Keratinocyte (primary cell): Measurements from ENCODE around the gene AKAP13. TPM values are rescaled to one million over a fixed set of nuclear protein-coding genes. Genes with fewer than 3 reads are reported as not detected.

Experiments used
- DNase-seq: peaks from one replicate; pipeline ENCODE4 v3.0.0-alpha.2; 2011; ENCODE audit warnings: low read depth, missing footprints, low spot score
- FAIRE-seq: peaks from 2 replicates; lab custom pipeline; 2011; peaks lifted over from hg19 to GRCh38; lab: Jason Lieb, UNC
- H2AFZ ChIP-seq: 2 replicates; pipeline ENCODE4 v1.6.0; 2012; ENCODE audit warnings: low read length, control low read depth, inconsistent platforms; ENCODE audit not compliant: control insufficient read depth
- H3K27ac ChIP-seq: 2 replicates; pipeline ENCODE4 v1.5.1; 2011; ENCODE audit warnings: low read length; ENCODE audit not compliant: control insufficient read depth, insufficient read depth
- H3K27me3 ChIP-seq: 3 replicates; pipeline ENCODE4 v1.6.0; 2011; ENCODE audit warnings: low read length; ENCODE audit not compliant: control insufficient read depth, insufficient read depth; ENCODE audit errors: extremely low read depth
- H3K36me3 ChIP-seq, 2 experiments: 2 replicates in 1 of 2; 3 replicates in 1 of 2; pipeline ENCODE4 v1.5.1; 2011; ENCODE audit warnings: low read length in 2 of 2, mild to moderate bottlenecking in 1 of 2; ENCODE audit not compliant: control insufficient read depth in 2 of 2, insufficient read depth in 2 of 2; ENCODE audit errors: extremely low read depth in 1 of 2
- H3K4me1 ChIP-seq: 3 replicates; pipeline ENCODE4 v1.5.1; 2011; ENCODE audit warnings: low read length; ENCODE audit not compliant: control insufficient read depth, insufficient read depth; ENCODE audit errors: extremely low read depth
- H3K4me2 ChIP-seq: 3 replicates; pipeline ENCODE4 v1.6.0; 2011; ENCODE audit warnings: low read depth, low read length; ENCODE audit not compliant: control insufficient read depth, insufficient read depth; ENCODE audit errors: extremely low read depth
- H3K4me3 ChIP-seq, 3 experiments: fragments of 200-600 bp in 1 of 3; sonication (generic) in 1 of 3; 2 replicates in 2 of 3; 3 replicates in 1 of 3; pipeline ENCODE4 v1.5.1; 2011 to 2016; ENCODE audit warnings: low read length in 3 of 3, mild to moderate bottlenecking in 3 of 3, control low read depth in 2 of 3, inconsistent platforms in 1 of 3, low read depth in 1 of 3, mixed read lengths in 1 of 3, mixed run types in 1 of 3, moderate library complexity in 1 of 3; ENCODE audit not compliant: control insufficient read depth in 2 of 3, insufficient read depth in 2 of 3; ENCODE audit errors: extremely low read depth in 1 of 3
- H3K79me2 ChIP-seq: 2 replicates; pipeline ENCODE4 v1.6.0; 2012; ENCODE audit warnings: low read length; ENCODE audit not compliant: control insufficient read depth, insufficient read depth
- H3K9ac ChIP-seq: 3 replicates; pipeline ENCODE4 v1.6.0; 2011; ENCODE audit warnings: low read length; ENCODE audit not compliant: control insufficient read depth, insufficient read depth; ENCODE audit errors: extremely low read depth
- H3K9me1 ChIP-seq: 3 replicates; pipeline ENCODE4 v1.6.0; 2011; ENCODE audit warnings: low read length; ENCODE audit not compliant: control insufficient read depth, insufficient read depth; ENCODE audit errors: extremely low read depth
- H3K9me3 ChIP-seq: 2 replicates; pipeline ENCODE4 v1.5.1; 2012; ENCODE audit warnings: low read depth, low read length; ENCODE audit not compliant: control insufficient read depth
- H4K20me1 ChIP-seq: 3 replicates; pipeline ENCODE4 v1.6.0; 2011; ENCODE audit warnings: low read length; ENCODE audit not compliant: control insufficient read depth, insufficient read depth; ENCODE audit errors: extremely low read depth
- EZH2 ChIP-seq: IDR thresholded peaks from one replicate; pipeline ENCODE4 v1.6.1; 2012; ENCODE audit warnings: inconsistent platforms, mild to moderate bottlenecking, low read length, moderate library complexity
- dilution Hi-C: fragments of 300-500 bp; cut with MboI; formaldehyde crosslinking; loops from one replicate; pipeline ENCODE4 v1.7.0; 2020; ENCODE audit warnings: low sequenced_read_pairs; ENCODE audit not compliant: extremely low pct_ligation_motif_present
- polyA plus RNA-seq, 5 experiments: library from polyadenylated mRNA; depleted of rRNA in 3 of 5; stranded (reverse) in 3 of 5; stranded (forward) in 1 of 5; unstranded in 1 of 5; fragments of >200 nt; gene quantifications; 1 replicate in 1 of 5; 2 replicates in 3 of 5; 3 replicates in 1 of 5; pipeline versions ENCODE4 v1.2.1 to v1.2.3, GENCODE V29; 2011 to 2012; ENCODE audit warnings: missing spikeins in 2 of 5, low read depth in 1 of 5, low replicate concordance in 1 of 5
- TF ChIP-seq, protein P1 (sequence below), 3 experiments: IDR thresholded peaks in 1 of 3; conservative IDR thresholded peaks in 1 of 3; optimal IDR thresholded peaks in 1 of 3; 2 replicates in 2 of 3; 3 replicates in 1 of 3; pipeline versions ENCODE3 to v1.5.1; 2011; ENCODE audit warnings: low read length in 3 of 3, mild to moderate bottlenecking in 3 of 3, moderate library complexity in 2 of 3, control low read depth in 1 of 3, inconsistent platforms in 1 of 3; ENCODE audit not compliant: insufficient read depth in 2 of 3; ENCODE audit errors: extremely low read depth in 1 of 3

AKAP13 gene
- polyA plus RNA-seq, 1 donor (not counting 4 experiments of a cell fraction or from before 2014, with no cell fraction given), result 16.7 TPM

DNA sequence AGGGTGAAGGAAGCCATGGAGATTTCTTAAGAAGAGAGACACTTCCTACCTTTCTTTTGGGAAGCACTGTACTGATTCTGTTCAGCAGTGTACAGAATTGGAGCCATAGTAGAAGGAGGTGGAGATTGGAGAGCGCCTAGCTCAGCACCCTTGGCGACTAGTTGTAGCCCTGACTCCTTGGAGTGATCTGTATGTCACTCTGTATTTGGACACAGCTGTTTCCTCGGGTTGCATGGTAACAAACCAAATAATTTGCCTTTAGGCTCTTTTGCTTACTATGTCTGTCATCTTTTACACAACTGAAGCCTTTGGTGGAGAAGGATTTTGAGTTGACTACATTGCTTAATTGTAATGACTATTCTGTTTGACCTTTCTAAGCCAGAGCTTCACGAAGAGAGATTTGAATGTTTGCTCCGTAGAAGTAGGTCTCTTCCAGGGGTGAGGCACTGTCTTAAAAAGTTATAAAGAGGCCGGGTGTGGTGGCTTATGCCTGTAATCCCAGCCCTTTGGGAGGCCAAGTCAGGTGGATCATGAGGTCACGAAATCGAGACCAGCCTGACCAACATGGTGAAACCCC is 77.1 kb downstream of the AKAP13 start:
- Histone ChIP-seq H3K9me1 (peaks cover 2% of the 10 kb centered on the region), H4K20me1 (no peaks in the 10 kb centered on the region), H2AFZ (no peak overlapping the region), H3K4me3 (no peak overlapping the region), H3K27ac (peak overlapping the region; percentile 42), H3K9ac (no peak overlapping the region), H3K4me2 (peak overlapping the region; percentile 4), H3K27me3 (no peaks in the 10 kb centered on the region), H3K4me1 (peaks cover 36% of the 10 kb centered on the region), H3K9me3 (no peaks in the 10 kb centered on the region), H3K36me3 (no peaks in the 10 kb centered on the region), H3K79me2 (peaks cover 68% of the 10 kb centered on the region)
- no peak for DNase-seq
- no peak for TF ChIP-seq EZH2
- TF ChIP-seq, protein P1, sequence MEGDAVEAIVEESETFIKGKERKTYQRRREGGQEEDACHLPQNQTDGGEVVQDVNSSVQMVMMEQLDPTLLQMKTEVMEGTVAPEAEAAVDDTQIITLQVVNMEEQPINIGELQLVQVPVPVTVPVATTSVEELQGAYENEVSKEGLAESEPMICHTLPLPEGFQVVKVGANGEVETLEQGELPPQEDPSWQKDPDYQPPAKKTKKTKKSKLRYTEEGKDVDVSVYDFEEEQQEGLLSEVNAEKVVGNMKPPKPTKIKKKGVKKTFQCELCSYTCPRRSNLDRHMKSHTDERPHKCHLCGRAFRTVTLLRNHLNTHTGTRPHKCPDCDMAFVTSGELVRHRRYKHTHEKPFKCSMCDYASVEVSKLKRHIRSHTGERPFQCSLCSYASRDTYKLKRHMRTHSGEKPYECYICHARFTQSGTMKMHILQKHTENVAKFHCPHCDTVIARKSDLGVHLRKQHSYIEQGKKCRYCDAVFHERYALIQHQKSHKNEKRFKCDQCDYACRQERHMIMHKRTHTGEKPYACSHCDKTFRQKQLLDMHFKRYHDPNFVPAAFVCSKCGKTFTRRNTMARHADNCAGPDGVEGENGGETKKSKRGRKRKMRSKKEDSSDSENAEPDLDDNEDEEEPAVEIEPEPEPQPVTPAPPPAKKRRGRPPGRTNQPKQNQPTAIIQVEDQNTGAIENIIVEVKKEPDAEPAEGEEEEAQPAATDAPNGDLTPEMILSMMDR (optimal IDR thresholded peaks at IDR 0.05 in 1 of 3, IDR thresholded peaks at IDR 0.05 in 1 of 3, conservative IDR thresholded peaks at IDR 0.05 in 1 of 3; ENCODE audit: extremely low read depth in 1 of 3, insufficient read depth in 2 of 3, low read length in 3 of 3), result no peak
- peak; percentile 36 for FAIRE-seq
- dilution Hi-C loops, result no loop called here

DNA sequence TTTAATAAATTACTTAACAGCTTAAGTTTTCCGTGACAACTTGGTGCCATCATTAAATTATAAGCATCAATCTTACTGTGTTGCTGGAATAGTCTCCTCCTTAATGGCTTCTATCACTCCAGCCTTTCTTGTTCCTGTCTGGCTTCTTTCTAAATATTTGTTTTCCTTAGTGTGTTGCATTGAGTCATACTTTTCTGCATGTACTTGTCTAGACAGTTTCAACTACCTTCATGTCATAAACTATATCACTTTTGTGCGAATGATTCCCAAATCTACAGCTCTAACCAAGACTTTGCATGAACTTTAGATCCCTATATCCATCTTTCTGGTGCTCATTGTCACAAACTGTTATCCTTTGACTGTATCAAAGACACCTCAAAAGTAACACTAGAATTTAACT is 78.4 kb downstream of the AKAP13 start:
- Histone ChIP-seq H3K27me3 (no peaks in the 10 kb centered on the region), H3K4me3 (peak overlapping the region in 2 of 3 experiments; percentile 65 to 66), H3K79me2 (peaks cover 64% of the 10 kb centered on the region), H3K9ac (peak overlapping the region; percentile 76), H3K9me1 (peaks cover 2% of the 10 kb centered on the region), H3K4me2 (peak overlapping the region; percentile 83), H3K9me3 (no peaks in the 10 kb centered on the region), H3K4me1 (peaks cover 44% of the 10 kb centered on the region), H4K20me1 (no peaks in the 10 kb centered on the region), H3K27ac (peak overlapping the region; percentile 96), H3K36me3 (peaks cover 0 to under 1% of the 10 kb centered on the region in 2 experiments), H2AFZ (no peak overlapping the region)
- TF ChIP-seq, protein P1 (optimal IDR thresholded peaks at IDR 0.05 in 1 of 3, IDR thresholded peaks at IDR 0.05 in 1 of 3, conservative IDR thresholded peaks at IDR 0.05 in 1 of 3; ENCODE audit: extremely low read depth in 1 of 3, insufficient read depth in 2 of 3, low read length in 3 of 3), result no peak
- no peak for TF ChIP-seq EZH2
- DNase-seq (no peak), FAIRE-seq (peak; percentile 89)
- dilution Hi-C loops, result no loop called here
